Fibroblast of skin of left quadriceps (primary cell): ENCODE data around the gene UCK2.
"Not testable (repeated sequence)": the region's sequence is repeated elsewhere in the genome, so short reads cannot be mapped to it uniquely, and the experiment has no call there.

Experiments used
- DNase-seq, 2 experiments: peaks; one replicate each; pipeline ENCODE4 v3.0.0-alpha.2; 2013; ENCODE audit warnings: low read depth in 2 of 2

UCK2 gene

GRCh38 chr1:165827268-165828102, at the start of gene UCK2:
Gene UCK2 (plus strand): TSS chr1:165827614. CDS start chr1:165827834, 220 bp downstream.
- peak; percentile 36 to 39 for DNase-seq

- DNase-seq: not testable (repeated sequence)
Measured at GRCh38 chr1:165778197-165778596, 49.2 kb upstream of the UCK2 start.

- not testable (repeated sequence) for DNase-seq
Measured at GRCh38 chr1:165783519-165783918, 43.9 kb upstream of the UCK2 start.

- no peak for DNase-seq
Measured at GRCh38 chr1:165787741-165788140, 39.7 kb upstream of the UCK2 start.

- no peak for DNase-seq
Measured at GRCh38 chr1:165793951-165794350, 33.5 kb upstream of the UCK2 start.

GRCh38 chr1:165795894-165796293, 31.5 kb upstream of the UCK2 start:
- DNase-seq: no peak

GRCh38 chr1:165799387-165799786, 28.0 kb upstream of the UCK2 start:
- DNase-seq: no peak

- DNase-seq: not testable (repeated sequence)
Measured at GRCh38 chr1:165804513-165804912, 22.9 kb upstream of the UCK2 start.

- DNase-seq: no peak
Measured at GRCh38 chr1:165807613-165808012, 19.8 kb upstream of the UCK2 start.

GRCh38 chr1:165815725-165816124, 11.7 kb upstream of the UCK2 start:
- no peak for DNase-seq

GRCh38 chr1:165816157-165816556, 11.3 kb upstream of the UCK2 start:
- no peak for DNase-seq

- DNase-seq: no peak
Measured at GRCh38 chr1:165816826-165817497, 10.5 kb upstream of the UCK2 start.

GRCh38 chr1:165823552-165824268, 3.7 kb upstream of the UCK2 start:
- no peak for DNase-seq

- DNase-seq: no peak
Measured at GRCh38 chr1:165824269-165824643, 3.2 kb upstream of the UCK2 start.

GRCh38 chr1:165826565-165827267, 698 bp upstream of the UCK2 start:
- DNase-seq: no peak

- DNase-seq: no peak
Measured at GRCh38 chr1:165828103-165828668, 772 bp downstream of the UCK2 start.

GRCh38 chr1:165828669-165829329, 1.4 kb downstream of the UCK2 start:
- peak; percentile 69 to 74 for DNase-seq

GRCh38 chr1:165829888-165830287, 2.5 kb downstream of the UCK2 start:
- DNase-seq: no peak

- DNase-seq: no peak
Measured at GRCh38 chr1:165831146-165831545, 3.7 kb downstream of the UCK2 start.

GRCh38 chr1:165832902-165833301, 5.5 kb downstream of the UCK2 start:
- no peak for DNase-seq

GRCh38 chr1:165833358-165833757, 5.9 kb downstream of the UCK2 start:
- no peak for DNase-seq
